ENCODE measurements around the gene LGR4.

Gene LGR4

DNA sequence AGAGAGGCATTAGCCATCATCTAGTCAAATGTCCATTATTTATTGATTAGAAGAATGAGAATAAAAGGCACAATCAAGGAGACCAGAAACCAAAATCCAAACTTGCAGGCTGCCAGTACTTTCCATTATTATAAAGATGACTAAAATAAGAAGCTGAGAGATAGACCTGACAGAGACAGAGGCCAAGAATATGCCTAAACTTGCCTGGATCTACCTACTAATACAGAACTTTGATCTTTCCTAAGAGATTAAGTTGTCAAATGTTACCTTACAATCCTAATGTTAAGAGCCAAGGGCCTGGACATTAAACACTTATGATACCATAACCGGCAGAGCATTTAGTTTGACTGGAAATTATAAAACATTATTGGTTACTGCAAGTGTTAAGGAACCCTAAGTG, 6.2 kb downstream of the LGR4 start:
- no peaks in the 10 kb centered on the region for H3K27me3 Mint-ChIP-seq (ENCODE audit: low read depth, poor library complexity)

DNA sequence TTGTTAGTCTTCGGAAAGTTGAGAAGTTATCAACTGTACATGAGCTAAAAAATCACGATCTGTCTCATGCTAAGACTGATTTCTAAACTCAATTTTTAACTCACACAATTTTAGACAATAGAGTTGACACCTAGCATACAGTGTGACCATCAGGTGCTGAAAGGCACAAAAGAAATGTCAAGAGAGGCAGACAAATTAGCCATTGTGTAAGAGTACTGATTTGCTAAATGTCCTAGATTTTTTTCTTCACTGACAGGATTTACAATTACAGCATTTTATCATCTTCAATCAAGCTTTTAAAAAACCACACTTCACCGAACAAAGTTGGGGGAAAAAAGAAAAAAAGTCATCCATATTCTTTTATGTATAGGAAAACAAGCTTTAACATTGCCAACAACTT, 7.0 kb downstream of the LGR4 start:
- H3K4me1 Mint-ChIP-seq = peaks cover 88% of the 10 kb centered on the region

More for the DNA sequence above, 6.2 kb downstream of the LGR4 start:
- Mint-ChIP-seq H3K27ac (peak overlapping the region; percentile 50), H3K36me3 (ENCODE audit: low read depth) (peaks cover 21% of the 10 kb centered on the region), H3K9me3 (no peaks in the 10 kb centered on the region), H3K4me1 (peaks cover 88% of the 10 kb centered on the region), H3K4me3 (no peak overlapping the region)
- TF ChIP-seq, protein P1, sequence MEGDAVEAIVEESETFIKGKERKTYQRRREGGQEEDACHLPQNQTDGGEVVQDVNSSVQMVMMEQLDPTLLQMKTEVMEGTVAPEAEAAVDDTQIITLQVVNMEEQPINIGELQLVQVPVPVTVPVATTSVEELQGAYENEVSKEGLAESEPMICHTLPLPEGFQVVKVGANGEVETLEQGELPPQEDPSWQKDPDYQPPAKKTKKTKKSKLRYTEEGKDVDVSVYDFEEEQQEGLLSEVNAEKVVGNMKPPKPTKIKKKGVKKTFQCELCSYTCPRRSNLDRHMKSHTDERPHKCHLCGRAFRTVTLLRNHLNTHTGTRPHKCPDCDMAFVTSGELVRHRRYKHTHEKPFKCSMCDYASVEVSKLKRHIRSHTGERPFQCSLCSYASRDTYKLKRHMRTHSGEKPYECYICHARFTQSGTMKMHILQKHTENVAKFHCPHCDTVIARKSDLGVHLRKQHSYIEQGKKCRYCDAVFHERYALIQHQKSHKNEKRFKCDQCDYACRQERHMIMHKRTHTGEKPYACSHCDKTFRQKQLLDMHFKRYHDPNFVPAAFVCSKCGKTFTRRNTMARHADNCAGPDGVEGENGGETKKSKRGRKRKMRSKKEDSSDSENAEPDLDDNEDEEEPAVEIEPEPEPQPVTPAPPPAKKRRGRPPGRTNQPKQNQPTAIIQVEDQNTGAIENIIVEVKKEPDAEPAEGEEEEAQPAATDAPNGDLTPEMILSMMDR (IDR thresholded peaks at IDR 0.05) = no peak
- DNase-seq = no peak

DNA sequence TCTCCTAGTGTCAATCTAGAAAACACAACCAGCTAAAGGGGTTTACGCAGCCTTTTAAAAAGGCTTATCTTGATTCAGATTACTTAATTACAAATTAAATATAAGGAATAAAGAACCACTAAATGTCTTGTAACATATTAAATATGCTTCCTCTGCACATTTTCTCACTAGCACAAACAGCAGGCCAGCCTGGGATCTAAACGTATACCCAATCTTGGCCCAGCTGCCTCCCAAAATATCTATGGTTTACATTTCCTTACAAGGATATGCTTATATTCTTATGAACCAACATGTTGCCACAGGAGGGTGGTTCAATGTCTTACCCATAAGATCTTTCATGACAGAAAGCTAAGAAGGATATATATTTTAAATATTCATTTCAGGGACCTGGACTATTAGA, 7.7 kb downstream of the LGR4 start:
- no peaks in the 10 kb centered on the region for H3K27me3 Mint-ChIP-seq (ENCODE audit: low read depth, poor library complexity)
- peaks cover 88% of the 10 kb centered on the region for H3K4me1 Mint-ChIP-seq
- H3K4me3 Mint-ChIP-seq = no peak overlapping the region
- TF ChIP-seq, protein P1 (IDR thresholded peaks at IDR 0.05) = no peak
- H3K36me3 Mint-ChIP-seq (ENCODE audit: low read depth) = peaks cover 21% of the 10 kb centered on the region
- DNase-seq = no peak
- H3K27ac Mint-ChIP-seq = peak overlapping the region; percentile 96
- no peaks in the 10 kb centered on the region for H3K9me3 Mint-ChIP-seq

More for the DNA sequence above, 7.0 kb downstream of the LGR4 start:
- no peaks in the 10 kb centered on the region for H3K9me3 Mint-ChIP-seq
- TF ChIP-seq, protein P1 (IDR thresholded peaks at IDR 0.05) = no peak
- no peak for DNase-seq
- peak overlapping the region; percentile 96 for H3K27ac Mint-ChIP-seq
- peak overlapping the region; percentile 35 for H3K4me3 Mint-ChIP-seq
- peaks cover 21% of the 10 kb centered on the region for H3K36me3 Mint-ChIP-seq (ENCODE audit: low read depth)
- H3K27me3 Mint-ChIP-seq (ENCODE audit: low read depth, poor library complexity) = no peaks in the 10 kb centered on the region

DNA sequence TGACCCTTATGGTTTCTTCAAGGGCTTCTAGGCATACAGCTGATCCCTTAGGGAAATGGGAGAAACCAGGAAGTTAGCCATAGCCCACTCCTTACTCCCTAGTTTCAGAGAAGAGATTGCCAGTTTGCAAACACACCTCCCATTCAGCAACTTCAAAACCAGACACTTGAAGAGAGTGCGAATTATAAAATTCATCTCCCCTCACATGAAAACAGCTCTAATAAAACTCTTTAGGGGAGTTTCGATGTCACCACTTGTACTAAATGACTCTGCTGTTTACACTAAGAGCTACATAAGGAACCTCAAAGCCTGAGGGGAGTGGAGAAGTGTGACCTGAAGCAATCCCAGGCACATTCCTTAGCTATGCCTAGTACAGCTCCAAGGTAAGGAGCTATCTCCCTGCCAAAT, 8.3 kb downstream of the LGR4 start:
- DNase-seq = no peak
- H3K9me3 Mint-ChIP-seq = no peaks in the 10 kb centered on the region
- H3K27me3 Mint-ChIP-seq (ENCODE audit: low read depth, poor library complexity) = no peaks in the 10 kb centered on the region
- no peak overlapping the region for H3K4me3 Mint-ChIP-seq
- peaks cover 88% of the 10 kb centered on the region for H3K4me1 Mint-ChIP-seq
- H3K36me3 Mint-ChIP-seq (ENCODE audit: low read depth) = peaks cover 21% of the 10 kb centered on the region
- TF ChIP-seq, protein P1 (IDR thresholded peaks at IDR 0.05) = no peak
- peak overlapping the region; percentile 86 for H3K27ac Mint-ChIP-seq

DNA sequence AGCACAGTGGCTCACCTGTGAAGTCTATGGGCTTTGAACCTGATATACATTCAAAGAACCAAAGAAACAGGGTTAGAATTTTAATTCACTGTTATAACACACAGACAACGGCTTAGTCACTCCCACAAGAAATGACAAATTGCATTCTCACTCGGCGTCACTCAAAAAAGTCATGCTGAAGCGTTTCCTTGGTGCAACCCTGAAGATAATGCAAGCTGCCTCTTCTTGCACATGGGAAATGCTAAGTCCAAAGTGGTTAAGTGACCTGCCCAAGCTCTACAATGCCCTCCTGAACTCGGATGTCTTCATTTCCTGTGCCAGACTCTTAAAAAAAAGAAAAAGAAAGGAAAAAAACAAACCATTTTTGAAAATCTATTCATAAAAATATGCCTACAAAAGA, 10.0 kb downstream of the LGR4 start:
- TF ChIP-seq, protein P1 (IDR thresholded peaks at IDR 0.05) = no peak
- Mint-ChIP-seq H3K4me1 (peaks cover 88% of the 10 kb centered on the region), H3K9me3 (no peaks in the 10 kb centered on the region), H3K4me3 (no peak overlapping the region), H3K27me3 (ENCODE audit: low read depth, poor library complexity) (no peaks in the 10 kb centered on the region), H3K27ac (no peak overlapping the region), H3K36me3 (ENCODE audit: low read depth) (peaks cover 25% of the 10 kb centered on the region)
- no peak for DNase-seq

DNA sequence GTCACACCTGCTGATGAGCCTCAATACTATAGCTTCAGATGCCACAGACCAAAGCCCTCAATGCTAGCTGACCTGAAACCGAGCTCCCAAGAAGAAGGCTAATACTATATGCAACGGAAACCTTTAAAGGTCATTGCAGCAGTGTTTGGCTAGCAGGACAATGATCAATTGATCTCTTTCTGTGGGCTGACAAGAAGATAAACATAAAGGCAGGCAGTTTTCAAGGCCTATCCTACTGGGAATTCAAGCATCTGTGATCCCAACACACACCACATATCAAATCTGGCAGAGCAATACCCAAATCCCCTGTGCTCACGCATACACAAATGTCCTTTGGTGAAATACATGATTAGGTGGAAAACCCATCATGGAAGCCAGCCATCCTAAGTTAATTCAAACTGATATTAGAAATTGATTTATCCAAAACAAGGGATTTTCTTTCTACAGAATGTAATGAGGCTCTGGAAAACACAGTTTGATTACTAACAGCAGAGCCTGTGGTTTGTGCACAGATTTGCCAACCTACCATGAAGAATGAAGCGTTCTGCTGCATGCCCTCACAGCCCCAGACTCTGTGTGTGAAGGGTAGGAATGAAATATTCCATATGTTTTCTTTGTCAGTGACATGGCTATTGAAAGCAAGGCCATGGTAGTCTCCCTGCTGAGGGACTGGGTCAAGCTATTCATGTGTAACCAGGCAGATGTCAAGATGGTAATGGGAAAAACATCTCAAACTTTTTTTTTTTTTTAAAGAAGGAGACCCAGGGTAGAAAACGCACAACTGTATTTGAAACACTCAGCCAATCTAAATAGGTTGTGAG, 12.2 kb downstream of the LGR4 start:
- TF ChIP-seq, protein P1 (IDR thresholded peaks at IDR 0.05) = no peak
- peak overlapping the region; percentile 24 for H3K4me3 Mint-ChIP-seq
- H3K4me1 Mint-ChIP-seq = peaks cover 96% of the 10 kb centered on the region
- H3K27ac Mint-ChIP-seq = peak overlapping the region; percentile 98
- peaks cover 4% of the 10 kb centered on the region for H3K9me3 Mint-ChIP-seq
- no peaks in the 10 kb centered on the region for H3K27me3 Mint-ChIP-seq (ENCODE audit: low read depth, poor library complexity)
- H3K36me3 Mint-ChIP-seq (ENCODE audit: low read depth) = peaks cover 25% of the 10 kb centered on the region
- no peak for DNase-seq

Data from nephron progenitor cell (in vitro differentiated cells).